A673 (cell line): ENCODE measurements around the gene BSN. TPM values are rescaled to one million over a fixed set of nuclear protein-coding genes. Genes with fewer than 3 reads are reported as not detected.

Experiments used
- BruUV-seq: library from RNA; stranded (reverse); fragments of 400-500 nt; replicated peaks from 2 replicates; lab custom pipeline; 2021; lab: Mats Ljungman, UMichigan
- CTCF ChIA-PET: fragments of 300-600 bp; sonication (Branson Sonifier 250); formaldehyde crosslinking; loops from one replicate; lab custom pipeline; 2022; ENCODE audit warnings: antibody characterized with exemption; lab: Charles Lee
- POLR2A ChIA-PET: fragments of 300-600 bp; sonication (Branson Sonifier 250); formaldehyde crosslinking; loops from one replicate; lab custom pipeline; 2022; ENCODE audit warnings: antibody characterized with exemption; ENCODE audit not compliant: low non-redundant PET; lab: Charles Lee
- DNase-seq: peaks from one replicate; pipeline ENCODE4 v3.0.0-alpha.2; 2015; ENCODE audit warnings: low spot score
- H3K27ac ChIP-seq: fragments of 200-600 bp; sonication (generic); 2 replicates; pipeline ENCODE4 v1.5.1; 2016; ENCODE audit warnings: mixed run types, low read depth, mild to moderate bottlenecking, mixed read lengths, antibody characterized with exemption, low read length; ENCODE audit not compliant: poor library complexity, severe bottlenecking
- H3K27me3 ChIP-seq: fragments of 200-600 bp; sonication (generic); replicated peaks from 2 replicates; pipeline ENCODE4 v1.6.1; 2017; ENCODE audit warnings: mixed run types, low read depth, mild to moderate bottlenecking, mixed read lengths, antibody characterized with exemption, low read length; ENCODE audit not compliant: insufficient read depth, poor library complexity
- H3K36me3 ChIP-seq: fragments of 200-600 bp; sonication (generic); 2 replicates; pipeline ENCODE4 v1.6.1; 2016; ENCODE audit warnings: mixed run types, mild to moderate bottlenecking, mixed read lengths, antibody characterized with exemption, low read length; ENCODE audit not compliant: insufficient read depth, poor library complexity, severe bottlenecking
- H3K4me1 ChIP-seq: fragments of 200-600 bp; sonication (generic); 2 replicates; pipeline ENCODE4 v1.6.1; 2017; ENCODE audit warnings: mixed run types, mild to moderate bottlenecking, mixed read lengths, antibody characterized with exemption, low read length; ENCODE audit not compliant: insufficient read depth, poor library complexity, severe bottlenecking
- H3K4me3 ChIP-seq: fragments of 200-600 bp; sonication (generic); 2 replicates; pipeline ENCODE4 v1.5.1; 2016; ENCODE audit warnings: low read depth, mixed run types, mild to moderate bottlenecking, mixed read lengths, low read length; ENCODE audit not compliant: poor library complexity, severe bottlenecking
- H3K9me3 ChIP-seq: fragments of 200-600 bp; sonication (generic); 2 replicates; pipeline ENCODE4 v1.6.1; 2016; ENCODE audit warnings: mixed run types, low read depth, mild to moderate bottlenecking, mixed read lengths, antibody characterized with exemption, low read length; ENCODE audit not compliant: poor library complexity, severe bottlenecking
- CTCF ChIP-seq: fragments of 300-800, 200-600 bp; sonication (generic); conservative IDR thresholded peaks from 2 replicates; pipeline ENCODE4 v1.5.1; 2017; ENCODE audit warnings: low read depth, mild to moderate bottlenecking, antibody characterized with exemption, low read length, moderate library complexity, mixed read lengths
- EZH2 ChIP-seq: fragments of 200-600 bp; sonication (generic); IDR thresholded peaks from 2 replicates; pipeline ENCODE4 v1.6.1; 2017; ENCODE audit warnings: borderline replicate concordance, low read depth, mild to moderate bottlenecking, mixed read lengths, antibody characterized with exemption, low read length; ENCODE audit not compliant: poor library complexity, severe bottlenecking
- intact Hi-C: fragments of 100-400 bp; cut with micrococcal nuclease; formaldehyde crosslinking; loops from one replicate; pipeline ENCODE4 v1.10.0; 2022; ENCODE audit not compliant: unreplicated experiment
- total RNA-seq: library from RNA; stranded (reverse); gene quantifications from 2 replicates; pipeline ENCODE4 v1.2.3, GENCODE V29; 2021

The BSN gene
- total RNA-seq, 1 experiment from 2014 or later, result 1.4 TPM

GRCh38 chr3:49705390-49705960 lies 151.2 kb downstream of the BSN start:
- BruUV-seq, result no TSS peak
- H3K36me3 ChIP-seq, result no peaks in the 10 kb centered on the region
- POLR2A ChIA-PET, result no interaction called here

GRCh38 chr3:49706456-49707112 lies 152.3 kb downstream of the BSN start:
- Histone ChIP-seq H3K36me3 (no peaks in the 10 kb centered on the region), H3K27me3 (no peaks in the 10 kb centered on the region), H3K27ac (no peak overlapping the region), H3K4me3 (no peak overlapping the region), H3K4me1 (no peaks in the 10 kb centered on the region), H3K9me3 (no peaks in the 10 kb centered on the region)
- no TSS peak for BruUV-seq
- intact Hi-C loops, result no loop called here
- TF ChIP-seq CTCF (no peak), EZH2 (no peak)
- no peak for DNase-seq
- CTCF ChIA-PET, result no interaction called here
- POLR2A ChIA-PET, result no interaction called here

More at GRCh38 chr3:49705390-49705960, 151.2 kb downstream of the BSN start:
- Histone ChIP-seq H3K4me3 (no peak overlapping the region), H3K27me3 (no peaks in the 10 kb centered on the region), H3K9me3 (no peaks in the 10 kb centered on the region), H3K27ac (no peak overlapping the region), H3K4me1 (no peaks in the 10 kb centered on the region)
- DNase-seq, result no peak
- intact Hi-C loops, result no loop called here
- no peak for TF ChIP-seq CTCF
- TF ChIP-seq EZH2, result no peak
- CTCF ChIA-PET, result no interaction called here

- intact Hi-C loops, result no loop called here
- POLR2A ChIA-PET, result no interaction called here
- BruUV-seq, result no TSS peak
Observed at GRCh38 chr3:49707113-49707480, 152.8 kb downstream of the BSN start.

More at GRCh38 chr3:49707113-49707480, 152.8 kb downstream of the BSN start:
- H3K27me3 ChIP-seq, result no peaks in the 10 kb centered on the region
- no peak overlapping the region for H3K4me3 ChIP-seq
- no peaks in the 10 kb centered on the region for H3K36me3 ChIP-seq
- H3K27ac ChIP-seq, result no peak overlapping the region
- no peaks in the 10 kb centered on the region for H3K4me1 ChIP-seq
- no peaks in the 10 kb centered on the region for H3K9me3 ChIP-seq
- no peak for DNase-seq
- TF ChIP-seq EZH2 (no peak), CTCF (no peak)
- CTCF ChIA-PET, result no interaction called here
